ENCODE results near the gene OCRL. TPM values are rescaled to one million over a fixed set of nuclear protein-coding genes. Genes with fewer than 3 reads are reported as not detected.
"Not testable (repeated sequence)": the region's sequence is repeated elsewhere in the genome, so short reads cannot be mapped to it uniquely, and the experiment has no call there.

Gene OCRL
- total and polyA plus RNA-seq, 4 donors, result 3.1 to 13.1 (median 5.7) TPM

DNA sequence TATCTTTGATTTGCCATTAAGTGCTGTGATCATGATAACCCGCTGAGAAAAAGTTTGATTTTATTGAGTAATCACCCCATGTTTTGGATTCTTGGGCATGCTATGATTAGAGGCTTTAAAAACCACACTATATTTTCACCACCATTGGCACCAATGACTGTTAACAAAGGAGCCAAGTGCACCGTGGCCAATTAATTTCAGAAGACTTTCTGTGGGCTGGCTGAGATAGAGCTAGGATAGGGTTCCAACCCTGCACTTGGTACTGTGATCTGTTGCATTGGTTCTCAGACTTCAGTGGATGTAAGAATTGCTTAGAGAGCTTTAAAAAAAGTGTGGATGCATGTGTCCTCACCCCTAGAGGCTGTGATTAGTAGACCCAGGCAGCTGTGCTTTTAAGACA, 32.4 kb downstream of the OCRL start:
- TF ChIP-seq SP1 (IDR thresholded peaks at IDR 0.05) (no peak), CTCF (IDR thresholded peaks at IDR 0.05; ENCODE audit: low read depth, low read length, missing input control) (no peak), JUND (IDR thresholded peaks at IDR 0.05) (no peak), GABPA (IDR thresholded peaks at IDR 0.05 in 1 of 2, conservative IDR thresholded peaks at IDR 0.05 in 1 of 2) (no peak), TAF1 (conservative IDR thresholded peaks at IDR 0.05) (no peak), RXRA (IDR thresholded peaks at IDR 0.05) (no peak)
- peaks cover 4 to 42% (median 29%) of the 10 kb centered on the region in 4 donors for H3K36me3 ChIP-seq (ENCODE audit: control insufficient read depth in 4 of 4, insufficient read depth in 3 of 4, low read depth in 1 of 4, low read length in 3 of 4)
- H3K9me3 ChIP-seq (ENCODE audit: control insufficient read depth in 4 of 4, low read length in 3 of 4), result no peaks in the 10 kb centered on the region
- no peaks in the 10 kb centered on the region for H3K4me1 ChIP-seq (ENCODE audit: control insufficient read depth in 4 of 4, insufficient read depth in 4 of 4, low read length in 3 of 4)
- no peak overlapping the region for H3K4me3 ChIP-seq (ENCODE audit: low read depth in 1 of 3, low read length in 3 of 3)
- WGBS, result 90% methylated on average over 2 of the region's 2 CpGs
- H3K27me3 ChIP-seq (ENCODE audit: control insufficient read depth in 4 of 4, insufficient read depth in 4 of 4, low read length in 3 of 4), result no peaks in the 10 kb centered on the region
- no peak overlapping the region for H3K27ac ChIP-seq (ENCODE audit: low read depth in 1 of 2, low read length in 2 of 2)
- DNase-seq (ENCODE audit: low spot score), result no peak
- H3K9ac ChIP-seq (ENCODE audit: low read depth in 1 of 2, low read length in 2 of 2), result no peak overlapping the region

DNA sequence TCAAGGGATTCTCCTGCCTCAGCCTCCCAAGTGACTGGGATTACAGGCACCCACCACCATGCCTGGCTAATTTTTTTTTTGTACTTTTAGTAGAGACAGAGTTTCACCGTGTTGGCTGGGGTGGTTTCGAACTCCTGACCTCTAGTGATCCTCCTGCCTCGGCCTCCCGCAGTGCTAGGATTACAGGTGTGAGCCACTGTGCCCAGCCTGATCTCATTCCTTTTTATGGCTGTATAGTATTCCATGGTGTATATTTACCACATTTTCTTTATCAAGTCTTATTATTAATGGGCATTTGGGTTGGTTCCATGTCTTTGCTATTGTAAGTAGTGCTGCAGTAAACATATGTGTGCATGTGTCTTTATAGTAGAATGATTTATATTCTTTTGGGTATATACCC, 33.6 kb downstream of the OCRL start:
- not testable (repeated sequence) for H3K9me3 ChIP-seq (ENCODE audit: control insufficient read depth in 4 of 4, low read length in 3 of 4); DNase-seq (ENCODE audit: low spot score); H3K4me3 ChIP-seq (ENCODE audit: low read depth in 1 of 3, low read length in 3 of 3); H3K27ac ChIP-seq (ENCODE audit: low read depth in 1 of 2, low read length in 2 of 2); H3K9ac ChIP-seq (ENCODE audit: low read depth in 1 of 2, low read length in 2 of 2); H3K4me1 ChIP-seq (ENCODE audit: control insufficient read depth in 4 of 4, insufficient read depth in 4 of 4, low read length in 3 of 4); H3K27me3 ChIP-seq (ENCODE audit: control insufficient read depth in 4 of 4, insufficient read depth in 4 of 4, low read length in 3 of 4)
- H3K36me3 ChIP-seq (ENCODE audit: control insufficient read depth in 4 of 4, insufficient read depth in 3 of 4, low read depth in 1 of 4, low read length in 3 of 4), result peaks cover 4 to 39% (median 28%) of the 10 kb centered on the region in 4 donors
- WGBS, result 97% methylated on average over 4 of the region's 4 CpGs

DNA sequence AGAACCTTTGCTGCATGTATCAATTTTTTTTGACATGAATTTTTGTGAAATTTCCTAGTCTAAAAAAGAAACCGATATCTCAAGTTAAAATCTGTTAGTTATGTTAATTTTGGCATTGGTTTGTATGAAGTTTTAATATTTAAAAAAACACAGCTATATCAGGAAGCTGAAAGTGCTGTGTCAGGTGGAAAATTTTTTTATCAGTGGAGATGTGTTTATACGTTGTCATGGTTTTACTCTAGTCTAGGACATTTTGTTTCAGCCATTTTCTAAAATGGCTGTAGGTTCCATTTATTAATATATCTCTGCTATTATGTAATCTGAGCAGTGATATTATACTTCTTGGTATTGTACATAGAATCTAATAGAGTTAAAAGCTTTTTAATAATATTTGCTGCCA, 34.2 kb downstream of the OCRL start:
- Histone ChIP-seq H3K9ac (ENCODE audit: low read depth in 1 of 2, low read length in 2 of 2) (no peak overlapping the region), H3K9me3 (ENCODE audit: control insufficient read depth in 4 of 4, low read length in 3 of 4) (no peaks in the 10 kb centered on the region), H3K4me1 (ENCODE audit: control insufficient read depth in 4 of 4, insufficient read depth in 4 of 4, low read length in 3 of 4) (no peaks in the 10 kb centered on the region), H3K36me3 (ENCODE audit: control insufficient read depth in 4 of 4, insufficient read depth in 3 of 4, low read depth in 1 of 4, low read length in 3 of 4) (peaks cover 3 to 36% (median 30%) of the 10 kb centered on the region in 4 donors), H3K27me3 (ENCODE audit: control insufficient read depth in 4 of 4, insufficient read depth in 4 of 4, low read length in 3 of 4) (no peaks in the 10 kb centered on the region), H3K27ac (ENCODE audit: low read depth in 1 of 2, low read length in 2 of 2) (no peak overlapping the region), H3K4me3 (ENCODE audit: low read depth in 1 of 3, low read length in 3 of 3) (no peak overlapping the region)
- WGBS, result 88% methylated on average over 2 of the region's 2 CpGs
- DNase-seq (ENCODE audit: low spot score), result no peak
- TF ChIP-seq NR2F2 (IDR thresholded peaks at IDR 0.05) (no peak), JUND (IDR thresholded peaks at IDR 0.05) (no peak)

DNA sequence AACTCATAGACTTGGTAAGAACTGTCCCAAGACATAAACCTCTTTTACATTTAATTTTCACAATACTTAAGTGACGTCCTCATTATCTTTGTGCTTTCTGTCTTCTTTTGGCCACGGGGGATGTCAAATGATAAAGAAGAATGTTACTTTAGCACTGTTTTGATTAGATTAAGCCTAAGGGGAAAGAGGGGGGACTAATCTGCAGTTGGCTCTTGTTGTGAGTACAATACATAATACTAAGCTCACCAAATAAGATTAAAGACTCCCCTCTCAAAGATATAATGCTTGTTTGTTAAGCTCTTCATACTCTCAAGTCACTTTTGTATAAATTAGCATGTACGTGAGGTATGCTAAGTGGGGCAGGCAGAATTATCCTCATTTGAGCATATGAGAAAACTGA, 36.5 kb downstream of the OCRL start:
- 86% methylated on average over 3 of the region's 3 CpGs for WGBS
- Histone ChIP-seq H3K9me3 (ENCODE audit: control insufficient read depth in 4 of 4, low read length in 3 of 4) (no peaks in the 10 kb centered on the region), H3K27ac (ENCODE audit: low read depth in 1 of 2, low read length in 2 of 2) (no peak overlapping the region), H3K36me3 (ENCODE audit: control insufficient read depth in 4 of 4, insufficient read depth in 3 of 4, low read depth in 1 of 4, low read length in 3 of 4) (peaks cover 0 to 31% (median 25%) of the 10 kb centered on the region in 4 donors), H3K9ac (ENCODE audit: low read depth in 1 of 2, low read length in 2 of 2) (no peak overlapping the region), H3K27me3 (ENCODE audit: control insufficient read depth in 4 of 4, insufficient read depth in 4 of 4, low read length in 3 of 4) (no peaks in the 10 kb centered on the region), H3K4me3 (ENCODE audit: low read depth in 1 of 3, low read length in 3 of 3) (no peak overlapping the region), H3K4me1 (ENCODE audit: control insufficient read depth in 4 of 4, insufficient read depth in 4 of 4, low read length in 3 of 4) (no peaks in the 10 kb centered on the region)
- DNase-seq (ENCODE audit: low spot score), result no peak
- no peak for TF ChIP-seq FOXA1 (IDR thresholded peaks at IDR 0.05)
- no peak for TF ChIP-seq TAF1 (conservative IDR thresholded peaks at IDR 0.05)
- no peak for TF ChIP-seq NR2F2 (IDR thresholded peaks at IDR 0.05)
- TF ChIP-seq HNF4G (IDR thresholded peaks at IDR 0.05), result no peak
- no peak for TF ChIP-seq CTCF (IDR thresholded peaks at IDR 0.05; ENCODE audit: low read depth, low read length, missing input control)
- TF ChIP-seq GABPA (IDR thresholded peaks at IDR 0.05 in 1 of 2, conservative IDR thresholded peaks at IDR 0.05 in 1 of 2), result no peak
- TF ChIP-seq, protein P1, sequence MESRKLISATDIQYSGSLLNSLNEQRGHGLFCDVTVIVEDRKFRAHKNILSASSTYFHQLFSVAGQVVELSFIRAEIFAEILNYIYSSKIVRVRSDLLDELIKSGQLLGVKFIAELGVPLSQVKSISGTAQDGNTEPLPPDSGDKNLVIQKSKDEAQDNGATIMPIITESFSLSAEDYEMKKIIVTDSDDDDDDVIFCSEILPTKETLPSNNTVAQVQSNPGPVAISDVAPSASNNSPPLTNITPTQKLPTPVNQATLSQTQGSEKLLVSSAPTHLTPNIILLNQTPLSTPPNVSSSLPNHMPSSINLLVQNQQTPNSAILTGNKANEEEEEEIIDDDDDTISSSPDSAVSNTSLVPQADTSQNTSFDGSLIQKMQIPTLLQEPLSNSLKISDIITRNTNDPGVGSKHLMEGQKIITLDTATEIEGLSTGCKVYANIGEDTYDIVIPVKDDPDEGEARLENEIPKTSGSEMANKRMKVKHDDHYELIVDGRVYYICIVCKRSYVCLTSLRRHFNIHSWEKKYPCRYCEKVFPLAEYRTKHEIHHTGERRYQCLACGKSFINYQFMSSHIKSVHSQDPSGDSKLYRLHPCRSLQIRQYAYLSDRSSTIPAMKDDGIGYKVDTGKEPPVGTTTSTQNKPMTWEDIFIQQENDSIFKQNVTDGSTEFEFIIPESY (IDR thresholded peaks at IDR 0.05), result no peak
- no peak for TF ChIP-seq HNF4A (conservative IDR thresholded peaks at IDR 0.05)
- no peak for TF ChIP-seq YY1 (IDR thresholded peaks at IDR 0.05)
- TF ChIP-seq MAX (IDR thresholded peaks at IDR 0.05), result no peak
- TF ChIP-seq, protein P2, sequence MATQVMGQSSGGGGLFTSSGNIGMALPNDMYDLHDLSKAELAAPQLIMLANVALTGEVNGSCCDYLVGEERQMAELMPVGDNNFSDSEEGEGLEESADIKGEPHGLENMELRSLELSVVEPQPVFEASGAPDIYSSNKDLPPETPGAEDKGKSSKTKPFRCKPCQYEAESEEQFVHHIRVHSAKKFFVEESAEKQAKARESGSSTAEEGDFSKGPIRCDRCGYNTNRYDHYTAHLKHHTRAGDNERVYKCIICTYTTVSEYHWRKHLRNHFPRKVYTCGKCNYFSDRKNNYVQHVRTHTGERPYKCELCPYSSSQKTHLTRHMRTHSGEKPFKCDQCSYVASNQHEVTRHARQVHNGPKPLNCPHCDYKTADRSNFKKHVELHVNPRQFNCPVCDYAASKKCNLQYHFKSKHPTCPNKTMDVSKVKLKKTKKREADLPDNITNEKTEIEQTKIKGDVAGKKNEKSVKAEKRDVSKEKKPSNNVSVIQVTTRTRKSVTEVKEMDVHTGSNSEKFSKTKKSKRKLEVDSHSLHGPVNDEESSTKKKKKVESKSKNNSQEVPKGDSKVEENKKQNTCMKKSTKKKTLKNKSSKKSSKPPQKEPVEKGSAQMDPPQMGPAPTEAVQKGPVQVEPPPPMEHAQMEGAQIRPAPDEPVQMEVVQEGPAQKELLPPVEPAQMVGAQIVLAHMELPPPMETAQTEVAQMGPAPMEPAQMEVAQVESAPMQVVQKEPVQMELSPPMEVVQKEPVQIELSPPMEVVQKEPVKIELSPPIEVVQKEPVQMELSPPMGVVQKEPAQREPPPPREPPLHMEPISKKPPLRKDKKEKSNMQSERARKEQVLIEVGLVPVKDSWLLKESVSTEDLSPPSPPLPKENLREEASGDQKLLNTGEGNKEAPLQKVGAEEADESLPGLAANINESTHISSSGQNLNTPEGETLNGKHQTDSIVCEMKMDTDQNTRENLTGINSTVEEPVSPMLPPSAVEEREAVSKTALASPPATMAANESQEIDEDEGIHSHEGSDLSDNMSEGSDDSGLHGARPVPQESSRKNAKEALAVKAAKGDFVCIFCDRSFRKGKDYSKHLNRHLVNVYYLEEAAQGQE (IDR thresholded peaks at IDR 0.05), result no peak
